NCI-H1930 (cell line): Measurements from ENCODE around the gene S100A9.

Source experiments
- DNase-seq, 2 experiments: peaks; one replicate each; lab custom pipeline; 2025; lab: John Stamatoyannopoulos, UW

Gene S100A9

DNA sequence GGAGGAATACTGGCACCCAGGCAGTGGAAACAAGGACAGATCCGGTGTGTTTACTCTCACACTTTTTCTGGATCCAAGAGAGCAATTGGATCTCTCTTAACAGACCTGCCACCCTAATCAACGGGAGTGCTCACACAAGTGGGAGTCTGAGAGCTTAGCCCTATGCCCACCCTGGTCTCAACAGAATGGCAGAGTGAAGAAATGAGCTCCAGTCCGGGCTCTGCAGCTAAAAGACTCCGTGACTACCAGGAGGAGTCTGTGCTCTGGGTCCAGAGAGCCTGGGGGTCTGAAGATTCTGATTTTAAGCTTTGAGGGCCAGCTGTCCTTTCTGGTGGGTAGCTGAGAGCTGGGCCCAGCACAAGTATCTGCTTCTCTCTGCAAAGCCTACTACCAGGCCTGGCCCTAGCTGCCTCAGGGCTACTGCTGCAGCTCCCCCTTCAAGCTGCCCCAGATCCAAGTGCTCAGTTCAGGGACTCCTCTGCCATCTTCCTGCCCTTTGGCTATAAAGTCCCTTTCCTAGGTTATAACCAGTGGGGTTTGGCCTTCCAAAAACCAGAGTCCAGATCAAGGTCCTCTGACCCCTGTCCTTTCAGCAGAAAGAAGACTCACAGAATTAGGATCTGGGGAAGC, 3.9 kb downstream of the S100A9 start:
- DNase-seq, result no peak

DNA sequence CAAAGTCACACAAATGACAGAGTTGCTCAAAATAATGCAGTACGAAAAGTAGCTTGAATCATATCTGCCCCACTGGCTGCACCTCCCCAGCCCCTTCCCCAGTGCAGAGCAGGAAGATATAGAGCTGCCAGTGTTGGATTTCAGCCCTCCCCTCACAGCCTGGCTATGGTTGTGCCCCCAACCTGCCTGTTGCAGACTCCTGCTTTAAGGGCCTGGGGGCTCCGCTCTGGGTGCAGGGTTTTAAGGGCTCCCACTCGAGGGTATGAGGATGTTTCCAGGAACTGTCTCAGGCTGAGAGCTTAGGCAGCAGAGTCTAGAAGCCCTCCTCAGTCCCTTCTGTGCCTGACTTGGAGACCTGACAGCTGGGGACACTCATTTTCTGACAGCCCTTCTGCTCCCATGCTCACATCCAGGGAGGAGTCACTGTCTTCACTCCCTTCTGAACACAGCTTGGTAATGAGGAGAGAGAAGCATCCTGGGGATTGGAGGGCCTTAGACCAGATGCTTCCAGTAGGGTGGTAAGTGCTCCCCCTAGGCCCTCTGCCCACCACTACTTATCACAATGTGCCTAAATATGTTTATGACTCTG, 4.6 kb downstream of the S100A9 start:
- no peak for DNase-seq

DNA sequence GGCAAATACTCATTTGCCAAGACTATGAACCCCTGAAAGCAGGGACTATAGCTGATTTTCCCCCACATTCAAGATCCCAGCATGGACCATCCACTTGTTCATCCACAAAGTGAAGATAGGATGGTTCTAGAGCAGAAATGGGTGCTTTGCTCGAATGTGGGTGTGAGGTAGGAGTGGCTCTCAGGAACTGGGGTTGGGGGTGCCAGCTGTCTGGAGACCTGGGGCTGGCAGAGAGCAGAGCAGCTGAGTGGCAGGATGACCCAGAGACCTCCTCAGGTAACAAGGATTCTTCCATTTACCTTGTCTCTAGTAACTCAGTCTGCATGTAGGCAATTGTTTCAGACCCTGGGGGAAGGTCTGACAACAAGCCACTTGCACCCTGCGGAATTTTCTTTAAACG, 6.0 kb downstream of the S100A9 start:
- DNase-seq, result no peak

DNA sequence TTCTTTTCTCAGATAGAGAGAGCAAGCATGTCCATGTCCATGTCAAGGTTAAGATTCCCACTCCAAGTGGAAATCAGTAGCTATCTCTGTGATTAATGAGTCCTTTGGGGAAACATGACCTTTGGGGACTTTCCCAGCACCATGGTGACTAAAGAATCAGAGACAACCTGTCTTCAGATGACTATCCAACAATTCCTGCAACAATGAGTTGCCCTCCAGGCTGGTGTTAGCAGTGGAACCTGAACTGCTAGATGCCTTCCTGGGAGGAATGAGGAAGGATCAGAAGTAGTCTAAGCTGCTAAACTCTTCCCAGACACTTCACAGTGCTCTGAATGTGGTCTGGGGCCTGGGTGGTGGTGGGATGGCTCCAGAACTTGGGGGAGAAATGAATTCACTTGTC, 6.5 kb downstream of the S100A9 start:
- DNase-seq, result no peak

DNA sequence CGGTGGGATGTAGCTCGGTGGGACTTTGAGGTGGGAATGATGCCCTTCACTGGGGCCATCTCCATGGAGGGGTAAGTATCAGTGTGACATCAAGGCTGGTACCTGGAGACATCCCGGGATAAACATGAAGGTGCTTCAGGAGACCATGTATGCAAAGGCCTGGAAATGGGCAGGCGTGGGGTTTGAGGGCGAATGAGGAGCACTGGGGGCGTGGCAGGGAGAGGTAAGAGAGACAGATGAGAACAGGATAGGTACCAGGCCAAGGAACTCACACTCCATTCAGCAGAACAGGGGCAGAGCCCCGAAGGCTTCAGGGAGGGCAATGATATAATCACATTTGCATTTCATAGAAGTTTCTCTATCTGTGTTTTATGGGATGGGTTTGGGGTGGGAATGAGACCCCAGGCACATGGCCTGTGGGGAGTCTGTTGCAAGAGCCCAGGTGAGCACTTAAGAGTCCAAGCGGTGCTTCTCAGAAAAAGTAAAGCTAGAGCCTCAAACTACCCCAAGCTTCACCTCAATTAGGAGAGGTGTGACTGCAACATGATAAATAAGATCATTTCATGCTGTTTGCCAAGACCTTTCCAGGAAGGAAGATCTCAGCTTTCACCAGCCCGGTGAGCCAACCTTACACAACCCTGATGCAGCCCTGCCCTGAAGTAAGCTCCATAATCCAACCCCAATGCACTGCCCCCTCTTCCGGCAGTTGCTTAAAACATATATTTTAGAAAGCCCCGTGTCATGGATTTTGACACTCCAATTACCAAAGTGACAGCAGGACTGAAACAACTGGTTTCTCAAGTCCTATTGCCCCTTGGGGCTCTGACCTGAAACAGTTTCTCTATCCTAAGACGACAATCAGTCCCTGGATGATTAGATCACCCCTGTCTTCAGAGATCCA, 7.4 kb downstream of the S100A9 start:
- DNase-seq, result no peak

DNA sequence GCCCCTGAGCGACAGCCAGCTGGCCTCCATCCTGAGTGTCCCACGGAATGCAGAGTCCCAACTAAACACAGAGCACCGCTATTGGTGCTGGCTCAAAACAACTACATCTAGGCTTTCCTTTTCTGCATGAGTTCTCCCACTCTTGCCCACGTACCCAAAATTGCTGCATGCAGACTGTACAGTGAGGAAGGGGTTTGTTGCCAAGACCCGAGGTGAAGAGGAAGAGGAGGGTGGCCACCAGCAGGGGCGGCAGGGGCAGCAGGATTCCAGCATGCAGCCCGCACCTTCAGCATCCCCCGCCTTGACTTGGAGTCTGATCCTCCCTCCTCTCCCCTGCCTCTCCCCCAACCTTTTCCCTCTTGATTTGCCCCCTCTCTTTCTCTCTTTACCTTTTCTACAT, 8.0 kb downstream of the S100A9 start:
- no peak for DNase-seq

DNA sequence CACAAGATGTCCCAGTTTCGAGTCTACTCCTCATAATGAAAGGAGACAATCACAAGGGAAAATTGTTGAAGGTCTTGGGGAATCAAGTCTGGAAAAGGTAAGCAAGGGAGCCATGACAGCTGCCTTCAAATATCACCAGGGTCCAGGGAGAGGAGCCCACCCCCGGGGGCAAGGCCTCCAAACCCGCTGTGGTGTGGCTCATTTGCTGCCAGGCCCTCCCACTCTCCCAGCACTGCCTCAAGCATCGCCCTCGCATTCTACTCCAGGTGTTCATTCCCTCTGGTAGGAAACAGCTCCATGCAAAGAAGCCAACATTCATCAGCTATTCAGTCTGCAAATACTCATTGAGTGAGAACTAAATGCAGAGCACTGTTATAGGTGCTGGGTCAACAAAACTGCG, 8.6 kb downstream of the S100A9 start:
- DNase-seq, result no peak

DNA sequence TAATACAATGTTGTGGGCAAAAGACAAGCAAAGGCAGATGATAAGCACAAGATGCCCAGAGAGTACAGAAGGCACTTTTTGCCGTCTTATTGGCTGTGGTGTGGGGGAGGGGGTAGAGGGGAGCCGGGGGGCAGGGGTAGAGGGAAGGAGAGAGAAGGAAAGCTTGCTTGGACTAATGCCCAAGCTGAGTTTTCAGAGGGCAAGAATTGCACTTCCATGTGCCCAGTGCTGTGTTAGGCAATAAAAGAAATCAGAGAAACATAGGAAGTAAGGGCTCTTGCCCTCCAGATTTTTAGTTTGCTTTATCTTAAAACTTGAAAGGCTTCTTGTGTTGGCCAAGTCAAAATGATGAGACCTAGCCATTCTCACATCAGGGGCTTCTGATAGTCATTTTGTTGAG, 9.4 kb downstream of the S100A9 start:
- DNase-seq, result no peak

DNA sequence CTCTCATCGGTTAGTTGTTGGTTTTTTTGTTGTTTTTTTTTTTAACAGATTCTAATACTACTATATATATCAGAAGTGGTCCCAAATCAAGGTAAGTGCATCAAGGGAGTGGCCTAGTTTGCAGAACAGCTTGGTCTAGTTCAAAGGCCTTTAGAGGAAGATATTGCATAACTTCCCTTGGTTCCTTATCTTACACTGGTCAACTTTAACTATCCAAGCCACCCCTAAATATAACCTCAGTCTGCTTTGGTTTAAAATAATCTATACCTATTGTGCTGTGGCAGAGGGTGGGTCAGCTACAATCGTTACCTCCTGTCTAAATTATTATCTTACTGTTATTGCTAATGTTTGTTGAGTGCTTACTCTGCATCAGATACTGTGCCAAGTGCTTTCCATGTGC, 10.8 kb downstream of the S100A9 start:
- no peak for DNase-seq

DNA sequence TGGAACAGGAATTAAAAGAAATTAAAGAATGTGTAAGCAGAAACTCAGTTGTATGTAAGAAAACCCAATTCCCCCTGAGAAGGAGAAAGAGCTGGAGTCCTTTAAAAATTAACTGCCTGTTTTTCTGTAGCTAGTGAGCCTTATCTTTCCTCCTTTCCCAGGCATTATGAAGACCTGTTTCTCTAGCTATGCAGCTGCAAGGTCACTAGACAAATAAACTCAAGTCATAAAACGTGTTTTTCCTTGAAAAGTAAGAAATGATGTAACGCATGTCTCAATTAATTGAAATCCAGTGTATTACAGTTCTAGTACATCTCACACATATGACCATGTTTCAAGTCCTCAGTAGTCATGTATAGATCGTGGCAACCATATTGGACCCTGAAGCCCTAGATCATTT, 12.5 kb downstream of the S100A9 start:
- no peak for DNase-seq

DNA sequence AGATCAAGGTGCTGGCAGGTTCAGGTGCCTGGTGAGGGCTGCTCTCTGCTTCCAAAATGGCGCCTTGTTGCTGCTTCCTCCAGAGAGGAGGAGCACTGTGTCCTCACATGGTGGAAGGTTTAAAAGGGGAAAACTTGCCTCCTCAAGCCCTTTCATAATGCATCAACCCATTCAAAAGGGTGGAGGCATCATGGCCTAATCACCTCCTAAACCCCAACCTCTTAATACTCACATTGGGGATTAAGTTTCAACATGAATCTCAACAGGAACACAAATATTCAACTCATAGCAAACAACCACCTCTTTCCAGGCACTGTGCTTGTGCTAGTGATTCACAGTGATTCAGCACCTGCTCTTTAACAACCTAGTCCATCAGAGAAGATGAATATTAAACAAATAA, 13.6 kb downstream of the S100A9 start:
- no peak for DNase-seq

DNA sequence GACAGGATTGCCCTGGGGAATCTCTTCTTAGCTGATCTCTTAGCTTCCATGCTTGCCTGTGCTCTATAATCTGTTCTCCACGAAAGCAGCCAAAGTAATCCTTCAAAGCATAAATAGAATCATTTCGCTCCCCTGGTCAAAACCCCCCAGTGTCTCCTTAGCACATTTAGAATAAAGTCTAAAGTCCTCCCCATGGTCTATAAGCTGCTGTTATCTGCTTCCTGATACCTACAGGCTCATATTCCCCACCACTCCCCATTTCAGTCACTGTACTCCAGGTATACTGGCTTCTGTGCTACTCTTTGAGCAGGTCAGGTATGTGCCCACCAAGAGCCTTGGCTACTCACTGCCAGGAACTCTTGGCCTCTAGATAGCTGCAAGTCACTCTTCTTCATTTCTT, 14.9 kb downstream of the S100A9 start:
- DNase-seq, result no peak

DNA sequence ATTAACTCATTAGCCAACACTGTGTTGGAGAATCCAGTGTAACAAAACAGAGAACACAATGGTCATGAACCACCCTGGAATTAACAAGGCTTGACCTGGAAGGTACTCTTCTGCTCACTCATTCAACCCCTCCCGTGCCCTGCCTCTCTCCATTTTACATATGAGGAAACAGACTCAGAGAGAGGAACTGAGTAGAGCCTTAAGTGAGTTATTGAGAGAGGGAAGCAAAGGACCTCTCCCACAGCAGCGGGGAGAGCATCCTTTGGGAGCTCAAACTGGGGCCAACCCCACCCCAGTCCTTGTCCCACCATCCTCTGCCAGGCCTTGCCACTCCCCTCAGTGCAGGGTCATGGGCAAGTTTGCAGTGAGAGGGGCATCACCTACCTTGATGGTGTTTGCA, 16.4 kb downstream of the S100A9 start:
- no peak for DNase-seq

DNA sequence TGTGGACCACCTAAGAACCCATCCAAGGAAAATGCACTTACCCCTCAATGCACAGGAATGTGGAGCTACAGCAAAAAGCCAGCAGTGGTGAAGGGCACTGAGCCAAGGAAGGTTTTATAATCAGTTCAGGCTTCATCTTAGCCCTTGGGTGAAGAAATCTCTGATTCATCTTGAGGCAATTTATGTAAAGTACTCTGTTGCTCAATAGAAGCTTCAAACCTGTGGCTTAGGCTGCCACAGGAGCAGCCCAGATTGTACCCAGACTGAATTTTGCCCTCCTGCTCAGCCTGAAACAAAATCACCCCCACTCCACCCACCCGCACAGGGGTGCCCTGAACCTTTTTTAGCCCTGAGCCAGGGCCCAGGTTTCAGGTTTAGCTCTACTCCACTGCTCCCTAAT, 17.9 kb downstream of the S100A9 start, which contains the start of gene S100A12:
Gene S100A12, minus strand, starts transcription at position 111 of the 400 bp plus-strand sequence. CDS start 1,029 bp downstream, outside the sequence.
- no peak for DNase-seq

DNA sequence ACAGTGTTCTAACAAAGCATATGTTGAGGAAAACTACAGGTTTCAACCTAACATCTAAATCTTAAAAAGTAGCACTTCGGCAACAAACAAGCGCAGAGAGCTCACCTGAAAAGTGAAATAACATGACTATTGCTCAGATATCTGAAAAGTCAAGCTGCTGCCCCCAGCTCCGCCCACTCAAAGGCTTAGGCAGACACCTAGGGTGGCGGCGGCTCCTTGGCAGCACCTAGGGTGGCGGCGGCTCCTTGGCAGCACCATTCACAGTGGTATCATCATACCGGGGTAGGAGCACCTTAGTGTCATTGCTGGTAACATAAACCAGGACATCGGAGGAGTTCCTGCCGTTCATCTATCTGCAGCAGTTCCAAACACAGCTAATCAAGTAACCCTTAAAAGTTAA, 21.9 kb downstream of the S100A9 start:
- no peak for DNase-seq

DNA sequence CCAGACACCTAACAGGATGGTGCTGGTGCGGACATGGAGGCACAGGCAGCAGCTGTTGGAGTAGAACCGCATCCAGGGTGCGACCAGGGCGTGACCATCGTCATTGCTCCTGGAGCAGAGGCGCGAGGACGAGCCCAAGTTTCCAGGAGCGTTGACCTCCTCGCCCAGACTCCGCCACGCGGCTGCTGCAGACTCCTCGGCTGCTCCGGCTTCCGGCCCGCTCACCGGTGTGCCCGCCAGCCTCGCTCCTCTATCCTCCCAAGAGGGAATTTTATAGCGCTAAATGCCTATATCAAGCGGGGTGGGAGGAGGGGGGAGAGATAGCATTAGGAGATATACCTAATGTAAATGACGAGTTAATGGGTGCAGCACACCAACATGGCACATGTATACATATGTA, 23.1 kb downstream of the S100A9 start:
- no peak for DNase-seq

DNA sequence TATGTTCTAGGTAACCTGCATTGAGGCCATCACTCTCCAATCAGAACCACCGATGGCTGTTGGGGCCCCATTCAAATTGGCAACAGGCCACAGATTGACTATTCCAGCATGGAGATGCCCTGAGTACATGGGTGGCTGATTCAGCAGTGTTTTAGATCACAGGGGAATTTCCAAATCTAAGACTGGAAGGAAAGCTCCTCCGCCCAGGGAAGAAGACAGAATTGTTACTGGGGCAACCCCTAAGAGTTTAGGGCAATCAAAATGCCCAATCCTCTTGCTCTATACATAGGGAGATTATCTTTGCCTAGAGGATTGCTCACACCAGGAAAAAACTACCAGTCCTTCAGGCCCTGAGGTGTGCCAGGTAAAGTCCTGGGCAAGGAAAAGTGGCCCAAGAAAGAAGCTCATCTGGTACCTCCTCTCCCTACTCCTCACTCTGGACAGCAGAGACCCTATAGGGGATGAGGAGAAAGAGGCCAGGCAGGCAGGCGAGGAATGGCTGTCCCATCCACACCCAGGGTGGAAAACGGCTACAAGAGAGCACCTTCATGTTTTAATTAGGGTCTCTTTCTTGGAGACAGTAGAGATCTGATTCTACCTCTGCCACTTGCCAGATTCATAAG, 27.4 kb downstream of the S100A9 start:
- DNase-seq, result no peak

DNA sequence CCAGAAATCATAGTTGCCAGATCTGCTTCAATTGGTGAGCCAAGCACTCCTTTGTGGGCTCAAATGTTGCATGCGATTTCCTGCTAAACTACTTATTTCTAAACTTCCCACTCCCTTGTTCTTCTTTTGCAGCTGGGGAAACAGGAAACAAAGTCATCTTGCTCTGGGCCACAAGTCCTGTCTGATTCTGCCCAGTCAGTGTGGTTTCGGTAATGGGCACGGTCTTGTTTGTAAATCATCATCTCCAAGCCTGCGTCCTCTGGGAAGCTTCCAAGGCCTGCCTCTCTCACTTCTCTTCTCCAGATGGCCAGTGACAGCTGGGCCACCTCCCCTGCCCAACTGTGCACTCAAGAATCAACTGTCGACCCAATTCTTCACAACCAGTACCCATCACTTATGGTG, 28.8 kb downstream of the S100A9 start:
- DNase-seq, result no peak

DNA sequence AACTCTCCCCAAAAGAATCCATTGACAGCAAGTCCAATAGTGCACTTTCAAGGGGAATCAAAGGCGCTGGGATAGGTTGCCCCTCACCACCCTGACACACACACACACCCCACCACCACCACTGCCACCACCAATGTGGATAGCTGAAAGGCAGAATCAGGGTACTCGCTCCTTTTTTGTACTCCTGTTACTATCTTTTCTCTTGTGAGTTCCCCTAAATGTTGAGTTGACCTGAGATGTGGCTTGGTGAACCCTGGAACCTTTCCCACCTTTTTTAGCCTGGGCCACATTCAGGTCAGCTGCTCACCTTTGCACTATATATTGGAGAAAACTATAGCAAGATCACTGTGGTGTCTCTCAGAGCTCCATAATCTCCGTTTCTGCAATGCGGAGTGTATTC, 29.3 kb downstream of the S100A9 start:
- DNase-seq, result no peak

DNA sequence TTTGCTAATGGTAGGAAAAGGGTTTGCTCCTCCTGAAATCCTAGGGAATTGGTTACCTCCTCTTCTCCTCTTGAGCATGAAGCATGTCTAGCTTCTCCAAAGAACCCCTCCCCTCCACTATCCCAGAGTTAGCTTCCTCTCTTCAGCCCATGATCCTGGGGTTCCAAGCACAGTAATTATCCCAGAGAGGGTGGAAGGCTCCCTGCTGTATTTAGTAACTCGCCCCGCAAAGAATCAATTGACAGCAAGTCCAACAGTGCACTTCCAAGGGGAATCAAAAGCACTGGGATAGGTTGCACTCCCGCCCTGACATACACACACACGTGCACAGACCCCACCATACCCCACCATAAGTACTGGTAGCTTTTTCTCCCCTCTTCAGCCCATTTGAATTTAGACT, 30.1 kb downstream of the S100A9 start:
- no peak for DNase-seq

DNA sequence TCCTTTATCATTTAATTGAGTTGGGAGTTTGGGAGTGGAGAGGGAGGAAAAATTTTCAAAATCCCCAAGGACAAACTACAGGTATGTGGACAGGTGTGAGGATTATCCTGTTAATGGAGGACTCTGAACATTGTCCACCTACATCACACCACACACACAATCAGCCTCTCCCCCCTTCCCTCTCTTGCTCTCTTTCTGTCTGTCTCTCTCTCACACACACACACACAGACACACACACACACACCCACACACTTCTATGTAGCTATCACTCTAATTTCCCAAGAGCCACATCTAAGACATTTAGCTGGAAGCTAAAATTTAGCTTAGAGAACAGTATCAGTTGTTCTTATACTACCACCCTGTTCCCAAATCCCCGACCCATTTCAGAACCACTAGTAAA, 31.7 kb downstream of the S100A9 start:
- DNase-seq, result no peak

DNA sequence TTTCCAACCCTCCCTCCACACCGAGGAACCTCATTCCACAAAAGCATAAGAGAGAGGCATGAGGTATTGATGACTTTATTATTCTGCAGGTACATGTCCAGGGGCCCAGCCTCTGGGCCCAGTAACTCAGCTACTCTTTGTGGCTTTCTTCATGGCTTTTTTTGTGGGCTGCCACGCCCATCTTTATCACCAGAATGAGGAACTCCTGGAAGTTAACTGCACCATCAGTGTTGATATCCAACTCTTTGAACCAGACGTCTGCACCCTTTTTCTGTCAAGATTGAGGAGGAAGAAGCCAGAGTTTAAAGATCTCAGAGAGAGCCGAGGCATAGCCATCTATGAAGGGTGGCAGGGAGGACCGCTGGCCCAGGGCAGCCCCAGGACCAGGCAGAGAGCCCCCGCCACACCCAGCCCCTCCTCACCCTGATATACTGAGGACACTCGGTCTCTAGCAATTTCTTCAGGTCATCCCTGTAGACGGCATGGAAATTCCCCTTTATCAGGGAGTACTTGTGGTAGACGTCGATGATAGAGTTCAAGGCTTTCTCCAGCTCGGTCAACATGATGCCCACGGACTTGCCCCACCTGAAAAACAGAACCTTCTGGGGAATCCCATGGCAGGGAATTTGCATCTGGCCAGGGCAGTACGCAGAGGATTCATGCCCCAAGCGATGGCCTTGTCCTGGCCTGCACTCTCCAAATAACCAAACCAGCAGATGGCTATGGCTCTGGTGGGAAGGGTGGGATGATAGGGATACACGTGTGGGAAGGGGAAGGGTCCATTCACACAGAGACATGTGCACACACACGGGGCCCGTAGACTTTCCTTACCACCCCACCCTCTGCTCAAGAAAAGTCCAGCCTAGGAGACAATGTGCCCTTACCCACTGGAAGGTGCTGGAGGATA, 32.6 kb downstream of the S100A9 start:
- no peak for DNase-seq
